SH-SY5Y (cell line): ENCODE data around the gene ARPC1A.

Experiments
- GATA2 ChIP-seq: IDR thresholded peaks from 2 replicates; pipeline ENCODE4 v1.6.1; 2011; ENCODE audit warnings: mild to moderate bottlenecking, low read depth, low read length
- GATA3 ChIP-seq: IDR thresholded peaks from 2 replicates; pipeline ENCODE4 v1.6.1; 2011; ENCODE audit warnings: low read depth, mild to moderate bottlenecking, low read length, moderate library complexity

DNA sequence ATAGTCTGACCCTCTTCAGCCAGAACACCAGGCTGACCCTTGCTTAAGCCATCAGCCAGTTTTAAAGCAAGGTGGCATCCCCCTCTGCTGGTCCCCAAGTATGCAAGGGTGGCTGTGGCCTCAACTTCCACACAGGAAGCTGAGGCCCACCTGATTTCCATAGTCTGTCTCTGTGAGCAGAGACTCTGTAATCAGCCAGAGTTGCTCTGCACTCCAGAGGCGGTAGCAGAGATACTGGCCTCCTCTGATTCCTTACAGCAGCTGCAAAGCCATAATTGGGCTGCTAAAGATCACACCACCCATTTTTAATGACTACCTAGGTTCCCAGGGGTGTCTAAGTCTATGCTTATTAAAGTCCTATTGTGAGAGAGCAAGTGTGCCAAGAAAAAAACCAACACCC lies 80.9 kb downstream of the ARPC1A start:
- TF ChIP-seq GATA2 (no peak), GATA3 (no peak)
